OCI-LY1 (cell line): Measurements from ENCODE around the gene CDK11B.

Experiments
- EZH2 ChIP-seq: fragments of 200-600 bp; sonication (generic), shearing (Covaris generic); IDR thresholded peaks from 2 replicates; pipeline ENCODE4 v1.8.0; 2017; ENCODE audit warnings: borderline replicate concordance, mixed run types, mild to moderate bottlenecking, antibody characterized with exemption, low read length, moderate library complexity, mixed read lengths
- TF ChIP-seq, protein P1 (sequence below): fragments of 200-600 bp; sonication (generic), shearing (Covaris generic); IDR thresholded peaks from 2 replicates; pipeline ENCODE4 v1.5.1; 2017; ENCODE audit warnings: mild to moderate bottlenecking, antibody characterized with exemption, low read length, moderate library complexity, mixed read lengths

DNA sequence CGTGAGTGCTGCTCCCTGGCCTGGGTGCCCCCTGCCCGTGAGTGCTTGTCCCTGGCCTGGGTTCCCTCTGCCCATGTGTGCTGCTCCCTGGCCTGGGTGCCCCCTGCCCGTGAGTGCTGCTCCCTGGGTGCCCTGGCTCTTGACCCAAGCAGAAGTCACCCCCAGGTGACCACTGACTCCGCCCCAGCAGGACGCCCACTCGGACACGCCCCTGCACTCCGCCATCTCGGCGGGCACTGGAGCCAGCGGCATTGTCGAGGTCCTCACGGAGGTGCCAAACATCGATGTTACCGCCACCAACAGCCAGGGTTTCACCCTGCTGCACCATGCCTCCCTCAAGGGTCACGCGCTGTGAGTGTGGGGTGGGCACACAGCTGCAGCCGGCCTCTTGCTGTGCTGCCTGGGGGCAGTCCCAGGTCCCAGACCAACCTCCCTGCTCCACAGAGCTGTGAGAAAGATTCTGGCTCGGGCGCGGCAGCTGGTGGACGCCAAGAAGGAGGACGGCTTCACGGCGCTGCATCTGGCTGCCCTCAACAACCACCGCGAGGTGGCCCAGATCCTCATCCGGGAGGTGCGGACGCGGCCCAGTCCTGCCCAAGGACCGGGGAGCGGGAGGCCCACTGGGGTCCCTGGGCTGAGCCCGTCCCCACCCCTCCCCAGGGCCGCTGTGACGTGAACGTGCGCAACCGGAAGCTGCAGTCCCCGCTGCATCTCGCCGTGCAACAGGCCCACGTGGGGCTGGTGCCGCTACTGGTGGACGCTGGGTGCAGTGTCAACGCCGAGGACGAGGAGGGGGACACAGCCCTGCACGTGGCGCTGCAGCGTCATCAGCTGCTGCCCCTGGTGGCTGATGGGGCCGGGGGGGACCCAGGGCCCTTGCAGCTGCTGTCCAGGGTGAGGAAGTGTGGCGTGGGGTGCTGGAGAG lies 30.7 kb downstream of the CDK11B start:
- TF ChIP-seq, protein P1, sequence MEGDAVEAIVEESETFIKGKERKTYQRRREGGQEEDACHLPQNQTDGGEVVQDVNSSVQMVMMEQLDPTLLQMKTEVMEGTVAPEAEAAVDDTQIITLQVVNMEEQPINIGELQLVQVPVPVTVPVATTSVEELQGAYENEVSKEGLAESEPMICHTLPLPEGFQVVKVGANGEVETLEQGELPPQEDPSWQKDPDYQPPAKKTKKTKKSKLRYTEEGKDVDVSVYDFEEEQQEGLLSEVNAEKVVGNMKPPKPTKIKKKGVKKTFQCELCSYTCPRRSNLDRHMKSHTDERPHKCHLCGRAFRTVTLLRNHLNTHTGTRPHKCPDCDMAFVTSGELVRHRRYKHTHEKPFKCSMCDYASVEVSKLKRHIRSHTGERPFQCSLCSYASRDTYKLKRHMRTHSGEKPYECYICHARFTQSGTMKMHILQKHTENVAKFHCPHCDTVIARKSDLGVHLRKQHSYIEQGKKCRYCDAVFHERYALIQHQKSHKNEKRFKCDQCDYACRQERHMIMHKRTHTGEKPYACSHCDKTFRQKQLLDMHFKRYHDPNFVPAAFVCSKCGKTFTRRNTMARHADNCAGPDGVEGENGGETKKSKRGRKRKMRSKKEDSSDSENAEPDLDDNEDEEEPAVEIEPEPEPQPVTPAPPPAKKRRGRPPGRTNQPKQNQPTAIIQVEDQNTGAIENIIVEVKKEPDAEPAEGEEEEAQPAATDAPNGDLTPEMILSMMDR: no peak
- TF ChIP-seq EZH2: no peak
